ENCODE data around the gene SLC25A34.

DNA sequence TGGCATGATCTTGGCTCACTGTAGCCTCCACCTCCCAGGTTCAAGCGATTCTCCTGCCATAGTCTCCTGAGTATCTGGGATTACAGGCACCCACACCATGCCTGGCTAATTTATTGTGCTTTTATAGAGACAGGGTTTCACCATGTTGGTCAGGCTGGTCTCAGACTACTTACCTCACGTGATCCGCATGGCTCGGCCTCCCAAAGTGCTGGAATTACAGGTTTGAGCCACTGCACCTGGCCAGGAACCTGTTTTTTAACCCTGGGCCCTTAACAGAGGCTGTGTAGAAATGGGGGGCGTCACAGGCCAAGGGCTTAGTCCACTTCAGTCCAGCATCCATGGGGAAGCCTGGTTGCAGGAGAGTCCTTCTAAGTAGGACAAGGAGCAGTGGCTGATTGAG is 31.9 kb downstream of the SLC25A34 start:
- TF ChIP-seq, protein P1, sequence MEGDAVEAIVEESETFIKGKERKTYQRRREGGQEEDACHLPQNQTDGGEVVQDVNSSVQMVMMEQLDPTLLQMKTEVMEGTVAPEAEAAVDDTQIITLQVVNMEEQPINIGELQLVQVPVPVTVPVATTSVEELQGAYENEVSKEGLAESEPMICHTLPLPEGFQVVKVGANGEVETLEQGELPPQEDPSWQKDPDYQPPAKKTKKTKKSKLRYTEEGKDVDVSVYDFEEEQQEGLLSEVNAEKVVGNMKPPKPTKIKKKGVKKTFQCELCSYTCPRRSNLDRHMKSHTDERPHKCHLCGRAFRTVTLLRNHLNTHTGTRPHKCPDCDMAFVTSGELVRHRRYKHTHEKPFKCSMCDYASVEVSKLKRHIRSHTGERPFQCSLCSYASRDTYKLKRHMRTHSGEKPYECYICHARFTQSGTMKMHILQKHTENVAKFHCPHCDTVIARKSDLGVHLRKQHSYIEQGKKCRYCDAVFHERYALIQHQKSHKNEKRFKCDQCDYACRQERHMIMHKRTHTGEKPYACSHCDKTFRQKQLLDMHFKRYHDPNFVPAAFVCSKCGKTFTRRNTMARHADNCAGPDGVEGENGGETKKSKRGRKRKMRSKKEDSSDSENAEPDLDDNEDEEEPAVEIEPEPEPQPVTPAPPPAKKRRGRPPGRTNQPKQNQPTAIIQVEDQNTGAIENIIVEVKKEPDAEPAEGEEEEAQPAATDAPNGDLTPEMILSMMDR (IDR thresholded peaks at IDR 0.05 in 4 of 5, conservative IDR thresholded peaks at IDR 0.05 in 1 of 5): no peak
- TF ChIP-seq POLR2A (IDR thresholded peaks at IDR 0.05): no peak

Data from gastrocnemius medialis (tissue), 4 donors.